ENCODE results near the gene NDUFS8.

NDUFS8 gene

GRCh38 chr11:68040101-68040956, 9.8 kb downstream of the NDUFS8 start:
- H4K20me1 ChIP-seq (ENCODE audit: control insufficient read depth, insufficient read depth, low read depth, low read length): no peaks in the 10 kb centered on the region
- H3K4me2 ChIP-seq (ENCODE audit: low read length): peak overlapping the region; percentile 93
- H3K27me3 ChIP-seq (ENCODE audit: control insufficient read depth, low read length): no peaks in the 10 kb centered on the region
- H3K79me2 ChIP-seq (ENCODE audit: control insufficient read depth, low read length): peaks cover 19% of the 10 kb centered on the region
- peaks cover 32% of the 10 kb centered on the region for H3K4me1 ChIP-seq (ENCODE audit: control insufficient read depth, low read length)
- peak overlapping the region; percentile 53 for H3K27ac ChIP-seq (ENCODE audit: low read depth, low read length)
- H3K9me2 ChIP-seq (replicated peaks; ENCODE audit: control insufficient read depth, low read length): no peaks in the 10 kb centered on the region
- H3K9me3 ChIP-seq (ENCODE audit: control insufficient read depth, insufficient read depth, low read length): no peaks in the 10 kb centered on the region
- H3K4me3 ChIP-seq (ENCODE audit: low read length): peak overlapping the region; percentile 88
- H3K36me3 ChIP-seq (ENCODE audit: control insufficient read depth, low read length): peaks cover 6% of the 10 kb centered on the region
- H3F3A ChIP-seq (ENCODE audit: control insufficient read depth, insufficient read depth): peaks cover 8% of the 10 kb centered on the region
- TF ChIP-seq EZH2phosphoT487 (IDR thresholded peaks at IDR 0.05; ENCODE audit: borderline replicate concordance, low read length) (no peak), CTCF (IDR thresholded peaks at IDR 0.05; ENCODE audit: low read depth, low read length, poor library complexity, severe bottlenecking) (no peak)

- H3K79me2 ChIP-seq (ENCODE audit: control insufficient read depth, low read length): peaks cover 19% of the 10 kb centered on the region
- peaks cover 32% of the 10 kb centered on the region for H3K4me1 ChIP-seq (ENCODE audit: control insufficient read depth, low read length)
- H3K27me3 ChIP-seq (ENCODE audit: control insufficient read depth, low read length): no peaks in the 10 kb centered on the region
- peaks cover 8% of the 10 kb centered on the region for H3K36me3 ChIP-seq (ENCODE audit: control insufficient read depth, low read length)
- no peaks in the 10 kb centered on the region for H3K9me2 ChIP-seq (replicated peaks; ENCODE audit: control insufficient read depth, low read length)
- H3K4me3 ChIP-seq (ENCODE audit: low read length): peak overlapping the region; percentile 88
- H3F3A ChIP-seq (ENCODE audit: control insufficient read depth, insufficient read depth): peaks cover 8% of the 10 kb centered on the region
- no peaks in the 10 kb centered on the region for H4K20me1 ChIP-seq (ENCODE audit: control insufficient read depth, insufficient read depth, low read depth, low read length)
- peak overlapping the region; percentile 93 for H3K4me2 ChIP-seq (ENCODE audit: low read length)
- TF ChIP-seq EZH2phosphoT487 (IDR thresholded peaks at IDR 0.05; ENCODE audit: borderline replicate concordance, low read length) (no peak), CTCF (IDR thresholded peaks at IDR 0.05; ENCODE audit: low read depth, low read length, poor library complexity, severe bottlenecking) (no peak)
- H3K27ac ChIP-seq (ENCODE audit: low read depth, low read length): peak overlapping the region; percentile 53
- no peaks in the 10 kb centered on the region for H3K9me3 ChIP-seq (ENCODE audit: control insufficient read depth, insufficient read depth, low read length)
Measured at GRCh38 chr11:68040957-68041591, 10.6 kb downstream of the NDUFS8 start.

GRCh38 chr11:68041617-68042218, 11.2 kb downstream of the NDUFS8 start:
- peaks cover 19% of the 10 kb centered on the region for H3K79me2 ChIP-seq (ENCODE audit: control insufficient read depth, low read length)
- H3K36me3 ChIP-seq (ENCODE audit: control insufficient read depth, low read length): peaks cover 13% of the 10 kb centered on the region
- no peak overlapping the region for H3K4me2 ChIP-seq (ENCODE audit: low read length)
- H4K20me1 ChIP-seq (ENCODE audit: control insufficient read depth, insufficient read depth, low read depth, low read length): no peaks in the 10 kb centered on the region
- no peaks in the 10 kb centered on the region for H3K27me3 ChIP-seq (ENCODE audit: control insufficient read depth, low read length)
- TF ChIP-seq EZH2phosphoT487 (IDR thresholded peaks at IDR 0.05; ENCODE audit: borderline replicate concordance, low read length) (no peak), CTCF (IDR thresholded peaks at IDR 0.05; ENCODE audit: low read depth, low read length, poor library complexity, severe bottlenecking) (no peak)
- peaks cover 32% of the 10 kb centered on the region for H3K4me1 ChIP-seq (ENCODE audit: control insufficient read depth, low read length)
- H3K4me3 ChIP-seq (ENCODE audit: low read length): no peak overlapping the region
- no peaks in the 10 kb centered on the region for H3K9me3 ChIP-seq (ENCODE audit: control insufficient read depth, insufficient read depth, low read length)
- H3K27ac ChIP-seq (ENCODE audit: low read depth, low read length): no peak overlapping the region
- H3K9me2 ChIP-seq (replicated peaks; ENCODE audit: control insufficient read depth, low read length): no peaks in the 10 kb centered on the region
- peaks cover 8% of the 10 kb centered on the region for H3F3A ChIP-seq (ENCODE audit: control insufficient read depth, insufficient read depth)

Measured in DOHH2 (cell line).